Hepatocyte (in vitro differentiated cells): Measurements from ENCODE around the gene PAEP. TPM values are rescaled to one million over a fixed set of nuclear protein-coding genes. Genes with fewer than 3 reads are reported as not detected.

Source experiments
- DNase-seq: peaks from one replicate; pipeline ENCODE4 v3.0.0-alpha.2; 2016; ENCODE audit warnings: low spot score
- H2AFZ ChIP-seq: fragments of 200-600 bp; sonication (generic); 2 replicates; pipeline ENCODE4 v1.6.0; 2016; ENCODE audit warnings: antibody characterized with exemption, mild to moderate bottlenecking
- H3K27ac ChIP-seq: fragments of 200-600 bp; sonication (generic); 2 replicates; pipeline ENCODE4 v1.5.1; 2016; ENCODE audit warnings: mild to moderate bottlenecking
- H3K27me3 ChIP-seq: fragments of 200-600 bp; sonication (generic); 2 replicates; pipeline ENCODE4 v1.6.1; 2016
- H3K36me3 ChIP-seq: fragments of 200-600 bp; sonication (generic); replicated peaks from 2 replicates; pipeline ENCODE4 v1.5.1; 2016; ENCODE audit warnings: low read depth; ENCODE audit not compliant: insufficient read depth
- H3K4me1 ChIP-seq: fragments of 200-600 bp; sonication (generic); 2 replicates; pipeline ENCODE4 v1.5.1; 2016; ENCODE audit warnings: mild to moderate bottlenecking, moderate library complexity; ENCODE audit not compliant: insufficient read depth
- H3K4me2 ChIP-seq: fragments of 200-600 bp; sonication (generic); 2 replicates; pipeline ENCODE4 v1.6.0; 2016
- H3K4me3 ChIP-seq: fragments of 200-600 bp; sonication (generic); 2 replicates; pipeline ENCODE4 v1.5.1; 2016; ENCODE audit warnings: mild to moderate bottlenecking
- H3K79me2 ChIP-seq: fragments of 200-600 bp; sonication (generic); 2 replicates; pipeline ENCODE4 v1.6.0; 2017; ENCODE audit warnings: mild to moderate bottlenecking
- H3K9me2 ChIP-seq: fragments of 200-600 bp; sonication (generic); replicated peaks from 2 replicates; pipeline ENCODE4 v1.6.0; 2017; ENCODE audit warnings: mild to moderate bottlenecking; ENCODE audit not compliant: insufficient read depth
- H3K9me3 ChIP-seq: fragments of 200-600 bp; sonication (generic); 2 replicates; pipeline ENCODE4 v1.5.1; 2016; ENCODE audit warnings: low read depth, mild to moderate bottlenecking
- H4K20me1 ChIP-seq: fragments of 200-600 bp; sonication (generic); 2 replicates; pipeline ENCODE4 v1.6.0; 2016; ENCODE audit warnings: mild to moderate bottlenecking; ENCODE audit not compliant: insufficient read depth, poor library complexity, severe bottlenecking
- CTCF ChIP-seq: fragments of 200-600 bp; sonication (generic); IDR thresholded peaks from 2 replicates; pipeline ENCODE4 v1.5.1; 2016; ENCODE audit warnings: antibody characterized with exemption, mild to moderate bottlenecking; ENCODE audit not compliant: poor library complexity
- EZH2 ChIP-seq: fragments of 200-600 bp; sonication (generic); IDR thresholded peaks from 2 replicates; pipeline ENCODE4 v1.6.1; 2016; ENCODE audit warnings: antibody characterized with exemption, mild to moderate bottlenecking, borderline replicate concordance
- EZH2phosphoT487 ChIP-seq: fragments of 200-600 bp; sonication (generic); IDR thresholded peaks from one replicate; pipeline ENCODE4 v1.6.1; 2018; ENCODE audit warnings: antibody characterized with exemption, mild to moderate bottlenecking, low read depth, moderate library complexity; ENCODE audit not compliant: unreplicated experiment, severe bottlenecking
- WGBS: methylation state at CpG from one replicate; pipeline ENCODE4 v1.1.6; 2016; ENCODE audit warnings: low lambda C conversion rate; ENCODE audit errors: missing lambda C conversion rate; 5-methylcytosine and 5-hydroxymethylcytosine counted together
- polyA plus RNA-seq: library from polyadenylated mRNA; unstranded; fragments of >200 nt; fragmentation: Nextera tagmentation; extraction: Ambion mirVana; gene quantifications from 2 replicates; pipeline ENCODE4 v1.2.1, GENCODE V29; 2016
- total RNA-seq: library from RNA; depleted of rRNA; stranded (reverse); fragments of >200 nt; gene quantifications from 2 replicates; pipeline ENCODE4 v1.2.3, GENCODE V29; 2014

Gene PAEP
- total and polyA plus RNA-seq, 2 experiments from 2014 or later = not detected

GRCh38 chr9:135581636-135582426 lies 20.3 kb downstream of the PAEP start:
- Histone ChIP-seq H3K9me3 (no peaks in the 10 kb centered on the region), H3K79me2 (no peaks in the 10 kb centered on the region)
- WGBS = 90% methylated on average over 18 of the region's 18 CpGs

GRCh38 chr9:135582541-135582940 lies 21.0 kb downstream of the PAEP start:
- Histone ChIP-seq H3K9me2 (no peaks in the 10 kb centered on the region), H3K79me2 (no peaks in the 10 kb centered on the region), H3K4me3 (no peak overlapping the region), H3K27ac (no peak overlapping the region), H3K36me3 (no peaks in the 10 kb centered on the region), H3K27me3 (no peaks in the 10 kb centered on the region), H3K4me2 (no peak overlapping the region), H3K9me3 (no peaks in the 10 kb centered on the region), H3K4me1 (no peaks in the 10 kb centered on the region), H2AFZ (no peak overlapping the region), H4K20me1 (no peaks in the 10 kb centered on the region)
- TF ChIP-seq EZH2phosphoT487 (no peak), EZH2 (no peak), CTCF (no peak)
- 92% methylated on average over 14 of the region's 14 CpGs for WGBS
- DNase-seq = no peak

More at GRCh38 chr9:135581636-135582426, 20.3 kb downstream of the PAEP start:
- Histone ChIP-seq H4K20me1 (no peaks in the 10 kb centered on the region), H3K4me1 (no peaks in the 10 kb centered on the region), H3K4me2 (no peak overlapping the region), H3K27me3 (no peaks in the 10 kb centered on the region), H3K36me3 (no peaks in the 10 kb centered on the region), H2AFZ (no peak overlapping the region), H3K27ac (no peak overlapping the region), H3K4me3 (no peak overlapping the region), H3K9me2 (no peaks in the 10 kb centered on the region)
- no peak for DNase-seq
- TF ChIP-seq EZH2 = no peak
- TF ChIP-seq EZH2phosphoT487 = no peak
- TF ChIP-seq CTCF = no peak

- Histone ChIP-seq H3K4me1 (no peaks in the 10 kb centered on the region), H2AFZ (no peak overlapping the region), H3K27ac (no peak overlapping the region), H3K36me3 (no peaks in the 10 kb centered on the region), H3K27me3 (no peaks in the 10 kb centered on the region), H3K9me3 (no peaks in the 10 kb centered on the region), H3K9me2 (no peaks in the 10 kb centered on the region), H3K79me2 (no peaks in the 10 kb centered on the region), H3K4me3 (no peak overlapping the region), H3K4me2 (no peak overlapping the region), H4K20me1 (no peaks in the 10 kb centered on the region)
- no peak for DNase-seq
- TF ChIP-seq CTCF (no peak), EZH2 (no peak), EZH2phosphoT487 (no peak)
- WGBS = 78% methylated on average over 19 of the region's 19 CpGs
These were observed 21.6 kb downstream of the PAEP start for GRCh38 chr9:135582966-135583687.
